Lung (tissue), 12 donors: ENCODE data around the gene MCFD2. TPM values are rescaled to one million over a fixed set of nuclear protein-coding genes. Genes with fewer than 3 reads are reported as not detected.

Experiments used
- ATAC-seq: fragments of 200-7000 bp; cut with Tn5 transposase; one replicate; pipeline ENCODE4 v1.9.1; 2020; ENCODE audit warnings: moderate number of reproducible peaks; ENCODE audit not compliant: insufficient read depth, low FRiP score
- DNase-seq, 3 donors: peaks; one replicate each; pipeline ENCODE4 v3.0.0-alpha.2; 2013 to 2017
- H3K27ac ChIP-seq, 2 donors: one replicate each; pipeline ENCODE4 v1.5.1; 2013; ENCODE audit warnings: mild to moderate bottlenecking in 2 of 2, moderate library complexity in 2 of 2, control low read depth in 1 of 2, inconsistent platforms in 1 of 2, low read depth in 1 of 2, low read length in 1 of 2
- H3K27me3 ChIP-seq, 3 donors: one replicate each; pipeline ENCODE4 v1.5.1; 2013; ENCODE audit warnings: low read length in 2 of 3; ENCODE audit not compliant: control insufficient read depth in 3 of 3, insufficient read depth in 3 of 3
- H3K36me3 ChIP-seq, 4 donors: one replicate each; pipeline ENCODE4 v1.5.1; 2013; ENCODE audit warnings: low read length in 4 of 4, mild to moderate bottlenecking in 1 of 4, moderate library complexity in 1 of 4; ENCODE audit not compliant: control insufficient read depth in 4 of 4, insufficient read depth in 4 of 4
- H3K4me1 ChIP-seq, 5 donors: one replicate each; pipeline ENCODE4 v1.5.1; 2013; ENCODE audit warnings: low read length in 5 of 5, mild to moderate bottlenecking in 2 of 5, moderate library complexity in 1 of 5; ENCODE audit not compliant: control insufficient read depth in 5 of 5, insufficient read depth in 5 of 5
- H3K4me3 ChIP-seq: one replicate; pipeline ENCODE4 v1.5.1; 2013; ENCODE audit warnings: mild to moderate bottlenecking, control low read depth, moderate library complexity
- H3K9ac ChIP-seq, 2 donors: one replicate each; pipeline ENCODE4 v1.5.1; 2013; ENCODE audit warnings: low read length in 2 of 2, control low read depth in 1 of 2; ENCODE audit not compliant: insufficient read depth in 1 of 2
- H3K9me3 ChIP-seq, 4 donors: one replicate each; pipeline ENCODE4 v1.5.1; 2013; ENCODE audit warnings: low read length in 3 of 4, mild to moderate bottlenecking in 1 of 4, moderate library complexity in 1 of 4; ENCODE audit not compliant: control insufficient read depth in 4 of 4, insufficient read depth in 3 of 4
- CTCF ChIP-seq: IDR thresholded peaks from 2 replicates; pipeline ENCODE4 v1.5.1; 2012; ENCODE audit warnings: mild to moderate bottlenecking; ENCODE audit errors: control extremely low read depth, extremely low read depth
- WGBS, 2 donors: extraction: QIAGEN DNeasy Blood & Tissue Kit; methylation state at CpG; one replicate each; pipeline ENCODE4 v1.1.7; 2013; 5-methylcytosine and 5-hydroxymethylcytosine counted together
- polyA plus RNA-seq, 2 donors: library from polyadenylated mRNA; stranded (reverse); fragments of 200-250 nt; gene quantifications; one replicate each; pipeline ENCODE4 v1.2.1, GENCODE V29; 2013
- total RNA-seq, 2 donors: library from RNA; depleted of rRNA in 1 of 2; stranded (reverse); fragments of >200 nt in 1 of 2; gene quantifications; one replicate each; pipeline ENCODE4 v1.2.1, GENCODE V29; 2014 to 2021
- donor health status: control.
- donor health status: control.
- donor health status: Bipolar disorder and iron deficiency.
- donor health status: healthy.
- donor health status: DM: yes; HTN: yes; CAD: no.

MCFD2 gene
- total and polyA plus RNA-seq, 4 donors: 22.0 to 101 (median 68.6) TPM

DNA sequence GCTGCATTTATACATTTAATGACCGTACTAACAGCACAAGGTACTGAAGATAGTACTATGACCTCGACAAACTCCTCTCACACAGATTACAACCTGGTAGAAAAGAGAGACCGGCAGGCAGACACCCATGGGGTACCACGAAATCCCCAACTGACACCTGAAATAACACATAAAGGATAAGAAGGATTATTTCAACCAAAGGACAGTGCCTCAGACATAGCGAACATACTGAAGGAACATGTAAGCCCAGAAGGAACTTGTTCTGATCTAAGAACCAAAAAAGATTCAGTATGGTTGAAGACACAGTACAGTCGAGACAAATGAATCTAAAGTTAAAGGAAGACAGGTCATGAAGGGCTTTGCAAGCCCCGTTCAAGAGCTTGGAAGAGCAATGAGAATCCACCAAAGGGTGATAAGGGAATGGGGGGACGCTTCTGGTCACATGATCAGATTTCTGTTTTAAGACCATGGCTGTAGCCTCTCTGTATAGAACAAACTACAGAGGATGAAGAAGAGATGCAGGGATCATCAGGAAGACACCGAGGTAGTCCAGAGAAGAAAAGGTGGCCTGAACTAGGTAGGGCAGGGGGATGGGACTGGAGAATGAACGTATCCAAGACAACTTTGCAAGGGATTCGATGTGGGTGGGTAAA lies 902 bp downstream of the MCFD2 start:
- Histone ChIP-seq H3K27ac (peak overlapping the region; percentile 82 to 96), H3K27me3 (no peaks in the 10 kb centered on the region), H3K36me3 (peaks cover 3 to 12% (median 9%) of the 10 kb centered on the region in 4 donors), H3K9ac (peak overlapping the region; percentile 81 to 86), H3K9me3 (no peaks in the 10 kb centered on the region), H3K4me3 (peak overlapping the region; percentile 95), H3K4me1 (peaks cover 6 to 25% (median 13%) of the 10 kb centered on the region in 5 donors)
- ATAC-seq: no peak
- 41 to 44% methylated on average over 11 of the region's 11 CpGs for WGBS, 2 donors
- no peak for TF ChIP-seq CTCF
- DNase-seq: peak in 2 of 3 donors; percentile 17 to 29

DNA sequence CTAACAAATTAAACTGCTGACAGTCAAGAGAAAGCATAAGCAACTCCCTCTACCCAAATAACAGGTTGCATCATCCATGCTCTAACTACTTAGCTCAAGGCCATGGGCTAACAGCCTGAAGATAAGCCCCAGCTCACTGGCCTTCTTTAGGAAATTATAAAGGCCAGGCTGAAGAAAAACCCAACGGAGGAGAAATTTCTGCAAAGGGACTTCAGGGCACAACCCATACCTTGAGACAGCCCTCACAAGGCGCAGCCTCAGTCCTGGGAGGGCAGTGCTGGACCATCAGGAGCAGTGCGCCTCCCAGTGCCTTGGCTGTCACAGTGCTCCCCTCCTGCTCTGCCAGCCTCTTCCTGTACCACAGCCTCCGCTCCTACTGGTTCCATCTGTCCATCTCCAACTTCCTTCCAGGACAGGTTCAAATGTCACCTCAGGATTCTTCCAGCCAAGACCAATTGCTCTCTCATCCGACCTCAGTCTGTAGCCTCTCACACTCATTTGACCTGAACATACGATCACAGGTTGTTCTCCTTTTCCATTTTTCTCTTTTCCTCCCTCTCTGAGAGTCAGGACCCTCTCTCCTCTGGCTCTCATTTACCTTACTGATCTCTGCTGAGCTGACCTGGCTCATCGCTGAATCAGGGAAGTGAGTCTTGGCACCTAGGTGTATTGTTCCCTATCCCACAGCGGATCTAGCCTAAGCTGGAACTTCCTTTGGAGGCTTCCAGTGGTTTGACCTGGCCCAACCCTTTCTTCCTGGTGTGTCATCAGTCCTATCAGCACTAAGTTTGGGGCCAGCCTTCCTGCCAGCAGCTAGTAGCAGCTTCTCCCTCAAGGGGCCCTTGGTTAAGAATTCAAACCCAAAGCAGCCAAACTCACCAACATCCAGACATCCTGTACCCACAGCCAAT lies 1.9 kb downstream of the MCFD2 start:
- Histone ChIP-seq H3K9ac (peak overlapping the region in 1 of 2 donors; percentile 86), H3K36me3 (peaks cover 9 to 21% (median 13%) of the 10 kb centered on the region in 4 donors), H3K27me3 (no peaks in the 10 kb centered on the region), H3K9me3 (no peaks in the 10 kb centered on the region), H3K27ac (peak overlapping the region in 1 of 2 donors; percentile 82), H3K4me3 (no peak overlapping the region), H3K4me1 (peaks cover 6 to 25% (median 13%) of the 10 kb centered on the region in 5 donors)
- 71 to 77% methylated on average over 8 of the region's 8 CpGs for WGBS, 2 donors
- no peak for DNase-seq
- ATAC-seq: no peak
- TF ChIP-seq CTCF: no peak

- Histone ChIP-seq H3K4me3 (no peak overlapping the region), H3K27me3 (no peaks in the 10 kb centered on the region), H3K36me3 (peaks cover 31 to 49% (median 39%) of the 10 kb centered on the region in 4 donors), H3K9me3 (no peaks in the 10 kb centered on the region), H3K4me1 (peaks cover 0 to 25% (median 13%) of the 10 kb centered on the region in 5 donors), H3K9ac (no peak overlapping the region), H3K27ac (peak overlapping the region; percentile 0 to 69)
- no peak for TF ChIP-seq CTCF
- DNase-seq: no peak
- 92 to 95% methylated on average over 6 of the region's 6 CpGs for WGBS, 2 donors
- peak; percentile 42 for ATAC-seq
Measured at GRCh38 chr2:46909771-46910419, 5.7 kb downstream of the MCFD2 start.
